ENCODE measurements around the gene SLC39A10. TPM values are rescaled to one million over a fixed set of nuclear protein-coding genes. Genes with fewer than 3 reads are reported as not detected.

Gene SLC39A10
- total RNA-seq, 4 donors from 2014 or later = 1.6 to 3.5 (median 2.1) TPM

DNA sequence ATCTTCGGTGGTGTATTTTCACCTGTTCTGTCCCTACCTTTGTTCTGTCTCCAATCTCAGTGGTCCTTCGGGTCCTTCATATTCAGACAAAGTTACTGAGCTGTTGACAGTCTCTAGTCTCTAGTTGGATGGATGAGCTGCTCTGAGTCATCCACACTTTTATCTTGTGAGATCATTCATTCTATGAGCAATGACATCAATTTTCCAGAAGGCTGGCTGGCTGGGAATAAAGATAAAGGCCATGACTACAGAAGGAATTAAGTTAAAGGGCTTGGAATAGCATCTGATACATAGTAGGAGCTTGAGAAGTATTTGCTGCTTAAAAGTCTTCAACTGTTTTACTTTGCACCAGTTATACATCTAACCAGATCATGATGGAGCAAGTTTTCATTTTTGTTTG lies 43.1 kb upstream of the SLC39A10 start:
- in situ Hi-C loops (cut with MboI; ENCODE audit: low sequenced_read_pairs in 4 of 4) = no loop called here
- H3K36me3 ChIP-seq = no peaks in the 10 kb centered on the region
- ATAC-seq = peak in 1 of 2 donors; percentile 44
- H3K9me3 ChIP-seq = no peaks in the 10 kb centered on the region
- no peak for TF ChIP-seq POLR2A (IDR thresholded peaks at IDR 0.05)
- TF ChIP-seq, protein P1, sequence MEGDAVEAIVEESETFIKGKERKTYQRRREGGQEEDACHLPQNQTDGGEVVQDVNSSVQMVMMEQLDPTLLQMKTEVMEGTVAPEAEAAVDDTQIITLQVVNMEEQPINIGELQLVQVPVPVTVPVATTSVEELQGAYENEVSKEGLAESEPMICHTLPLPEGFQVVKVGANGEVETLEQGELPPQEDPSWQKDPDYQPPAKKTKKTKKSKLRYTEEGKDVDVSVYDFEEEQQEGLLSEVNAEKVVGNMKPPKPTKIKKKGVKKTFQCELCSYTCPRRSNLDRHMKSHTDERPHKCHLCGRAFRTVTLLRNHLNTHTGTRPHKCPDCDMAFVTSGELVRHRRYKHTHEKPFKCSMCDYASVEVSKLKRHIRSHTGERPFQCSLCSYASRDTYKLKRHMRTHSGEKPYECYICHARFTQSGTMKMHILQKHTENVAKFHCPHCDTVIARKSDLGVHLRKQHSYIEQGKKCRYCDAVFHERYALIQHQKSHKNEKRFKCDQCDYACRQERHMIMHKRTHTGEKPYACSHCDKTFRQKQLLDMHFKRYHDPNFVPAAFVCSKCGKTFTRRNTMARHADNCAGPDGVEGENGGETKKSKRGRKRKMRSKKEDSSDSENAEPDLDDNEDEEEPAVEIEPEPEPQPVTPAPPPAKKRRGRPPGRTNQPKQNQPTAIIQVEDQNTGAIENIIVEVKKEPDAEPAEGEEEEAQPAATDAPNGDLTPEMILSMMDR (IDR thresholded peaks at IDR 0.05 in 4 of 5, conservative IDR thresholded peaks at IDR 0.05 in 1 of 5) = no peak
- intact Hi-C loops (cut with DNase I; ENCODE audit: low total_unique reads) = no loop called here
- H3K27me3 ChIP-seq = no peaks in the 10 kb centered on the region
- H3K27ac ChIP-seq = no peak overlapping the region
- no peaks in the 10 kb centered on the region for H3K4me1 ChIP-seq
- no peak for DNase-seq
- no peak overlapping the region for H3K4me3 ChIP-seq

GRCh38 chr2:195619590-195619989 lies 37.4 kb upstream of the SLC39A10 start:
- DNase-seq (no peak), ATAC-seq (no peak)
- H3K27ac ChIP-seq = no peak overlapping the region
- no peak overlapping the region for H3K4me3 ChIP-seq
- intact Hi-C loops (cut with DNase I; ENCODE audit: low total_unique reads) (no loop called here), in situ Hi-C loops (cut with MboI; ENCODE audit: low sequenced_read_pairs in 4 of 4) (no loop called here)
- H3K9me3 ChIP-seq = no peaks in the 10 kb centered on the region
- H3K36me3 ChIP-seq = no peaks in the 10 kb centered on the region
- no peaks in the 10 kb centered on the region for H3K4me1 ChIP-seq
- H3K27me3 ChIP-seq = no peaks in the 10 kb centered on the region
- no peak for TF ChIP-seq POLR2A (IDR thresholded peaks at IDR 0.05)
- TF ChIP-seq, protein P1 (IDR thresholded peaks at IDR 0.05 in 4 of 5, conservative IDR thresholded peaks at IDR 0.05 in 1 of 5) = no peak

- intact Hi-C loops (cut with DNase I; ENCODE audit: low total_unique reads) = no loop called here
- no peaks in the 10 kb centered on the region for H3K9me3 ChIP-seq
- H3K4me1 ChIP-seq = no peaks in the 10 kb centered on the region
- no peaks in the 10 kb centered on the region for H3K27me3 ChIP-seq
- no peak overlapping the region for H3K4me3 ChIP-seq
- H3K36me3 ChIP-seq = no peaks in the 10 kb centered on the region
- in situ Hi-C loops (cut with MboI; ENCODE audit: low sequenced_read_pairs in 4 of 4) = no loop called here
- no peak for DNase-seq
- TF ChIP-seq, protein P1 (IDR thresholded peaks at IDR 0.05 in 4 of 5, conservative IDR thresholded peaks at IDR 0.05 in 1 of 5) = no peak
- TF ChIP-seq POLR2A (IDR thresholded peaks at IDR 0.05) = no peak
- H3K27ac ChIP-seq = no peak overlapping the region
- no peak for ATAC-seq
Measured at GRCh38 chr2:195620501-195620900, 36.5 kb upstream of the SLC39A10 start.

GRCh38 chr2:195622966-195623365 lies 34.1 kb upstream of the SLC39A10 start:
- no peak for TF ChIP-seq POLR2A (IDR thresholded peaks at IDR 0.05)
- TF ChIP-seq, protein P1 (IDR thresholded peaks at IDR 0.05 in 4 of 5, conservative IDR thresholded peaks at IDR 0.05 in 1 of 5) = no peak
- no peak overlapping the region for H3K27ac ChIP-seq
- no peaks in the 10 kb centered on the region for H3K9me3 ChIP-seq
- H3K27me3 ChIP-seq = no peaks in the 10 kb centered on the region
- H3K4me3 ChIP-seq = no peak overlapping the region
- in situ Hi-C loops (cut with MboI; ENCODE audit: low sequenced_read_pairs in 4 of 4) (no loop called here), intact Hi-C loops (cut with DNase I; ENCODE audit: low total_unique reads) (no loop called here)
- no peak for ATAC-seq
- no peaks in the 10 kb centered on the region for H3K36me3 ChIP-seq
- no peaks in the 10 kb centered on the region for H3K4me1 ChIP-seq
- no peak for DNase-seq

DNA sequence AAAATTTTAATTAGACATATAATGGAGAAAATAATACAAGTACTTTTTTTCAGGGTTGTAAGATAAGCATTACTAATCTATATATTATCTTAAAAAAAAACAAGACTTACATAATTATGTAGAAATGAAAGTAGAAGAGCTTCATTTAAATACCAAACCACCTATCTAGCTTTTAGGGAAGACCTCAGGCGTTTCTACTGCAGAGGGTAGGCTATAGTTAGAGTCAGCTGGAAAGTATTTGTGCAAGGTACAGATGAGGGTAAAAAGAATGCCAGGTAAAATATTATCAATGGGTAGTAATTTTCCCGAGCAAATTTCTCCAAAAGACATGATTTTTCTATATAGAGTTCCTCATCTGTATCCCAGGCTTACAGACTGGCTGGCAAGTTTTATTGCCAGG lies 30.5 kb upstream of the SLC39A10 start:
- ATAC-seq (no peak), DNase-seq (no peak)
- H3K27ac ChIP-seq = no peak overlapping the region
- no peak for TF ChIP-seq POLR2A (IDR thresholded peaks at IDR 0.05)
- TF ChIP-seq, protein P1 (IDR thresholded peaks at IDR 0.05 in 4 of 5, conservative IDR thresholded peaks at IDR 0.05 in 1 of 5) = no peak
- H3K9me3 ChIP-seq = no peaks in the 10 kb centered on the region
- intact Hi-C loops (cut with DNase I; ENCODE audit: low total_unique reads) = no loop called here
- no peaks in the 10 kb centered on the region for H3K27me3 ChIP-seq
- no peak overlapping the region for H3K4me3 ChIP-seq
- no peaks in the 10 kb centered on the region for H3K4me1 ChIP-seq
- no peaks in the 10 kb centered on the region for H3K36me3 ChIP-seq
- in situ Hi-C loops (cut with MboI; ENCODE audit: low sequenced_read_pairs in 4 of 4) = no loop called here
